Heart right ventricle (tissue), 16 donors: ENCODE measurements around the gene ATG14. TPM values are rescaled to one million over a fixed set of nuclear protein-coding genes. Genes with fewer than 3 reads are reported as not detected.
A peak's percentile ranks its signal among the peaks of the same experiment; 100 is the strongest.

Source experiments
- ATAC-seq, 8 donors: fragments of 200-7000 bp; cut with Tn5 transposase; one replicate each; pipeline ENCODE4 v1.9.1; 2020; ENCODE audit warnings: mild to moderate bottlenecking in 8 of 8, moderate library complexity in 8 of 8, moderate number of reproducible peaks in 1 of 8
- DNase-seq, 2 donors: peaks; one replicate each; pipeline ENCODE4 v3.0.0-alpha.2; 2020
- H3K27ac ChIP-seq, 10 donors: fragments of 200-600 bp; sonication (generic) in 2 of 10; one replicate each; pipeline versions ENCODE4 v1.5.0 to v1.8.0; 2020 to 2022; ENCODE audit warnings: mild to moderate bottlenecking in 3 of 10
- H3K27me3 ChIP-seq, 7 donors: fragments of 200-600 bp; one replicate each; pipeline ENCODE4 v1.8.0; 2021 to 2022; ENCODE audit warnings: mild to moderate bottlenecking in 2 of 7
- H3K36me3 ChIP-seq, 9 donors: fragments of 200-600 bp; sonication (generic) in 1 of 9; one replicate each; pipeline versions ENCODE4 v1.5.0 to v1.8.0; 2020 to 2022; ENCODE audit warnings: mild to moderate bottlenecking in 2 of 9
- H3K4me1 ChIP-seq, 9 donors: fragments of 200-600 bp; sonication (generic) in 1 of 9; one replicate each; pipeline versions ENCODE4 v1.5.0 to v1.8.0; 2020 to 2022; ENCODE audit warnings: mild to moderate bottlenecking in 4 of 9
- H3K4me3 ChIP-seq, 10 donors: fragments of 200-600 bp; sonication (generic) in 2 of 10; one replicate each; pipeline versions ENCODE4 v1.5.0 to v1.8.0; 2020 to 2022; ENCODE audit warnings: mild to moderate bottlenecking in 7 of 10, moderate library complexity in 2 of 10
- H3K9me3 ChIP-seq, 11 donors: fragments of 200-600 bp in 10 of 11; sonication (generic) in 2 of 11; one replicate each; pipeline versions ENCODE4 v1.5.0 to v1.8.0; 2013 to 2022; ENCODE audit warnings: mild to moderate bottlenecking in 2 of 11, control low read depth in 1 of 11, moderate library complexity in 1 of 11
- CTCF ChIP-seq, 9 donors: fragments of 200-600 bp; sonication (generic) in 2 of 9; IDR thresholded peaks; one replicate each; pipeline versions ENCODE4 v1.5.0 to v1.8.0; 2021 to 2022; ENCODE audit warnings: antibody characterized with exemption in 9 of 9, mild to moderate bottlenecking in 5 of 9, moderate library complexity in 1 of 9
- WGBS, 2 donors: extraction: QIAGEN DNeasy Blood & Tissue Kit; methylation state at CpG; one replicate each; pipeline ENCODE4 v1.1.7; 2013; ENCODE audit warnings: inconsistent platforms in 1 of 2; 5-methylcytosine and 5-hydroxymethylcytosine counted together
- intact Hi-C, 10 donors: fragments of 100-400 bp; cut with DNase I; formaldehyde crosslinking; loops; one replicate each; pipeline versions ENCODE4 v1.11.1 to v1.14.2; 2022
- polyA plus RNA-seq, 2 donors: library from polyadenylated mRNA; stranded (reverse); fragments of 200-250 nt; gene quantifications; one replicate each; pipeline ENCODE4 v1.2.3, GENCODE V29; 2013
- total RNA-seq, 10 donors: library from RNA; stranded (reverse); fragmentation: NEBNext Ultra II Directional in 3 of 10; extraction: Animal tissue kit (Norgen Biotek cat#: 25700) in 3 of 10; gene quantifications; one replicate each; pipeline versions ENCODE4 v1.2.1 to v1.2.4, GENCODE V29; 2021 to 2023
- donor health status: Arrhythmogenic right ventricular cardiomyopathy.
- donor health status: ischemic (EF 13 %, LVEDD 7.1; RV severe dilation, severe dysfunction).
- donor health status: healthy with polysubstance abuse.
- donor health status: DM: no; HTN: yes; CAD: no.
- donor health status: DM: no; HTN: no; CAD: no.
- donor health status: ischemic (EF 25% LVEDD 6.9; RV normal size, moderate dysfunction).
- donor health status: ischemic (EF 25% LVEDD 5.7; RV mildly dilated, moderate dysfunction).
- donor health status: healthy.
- donor health status: DM: yes; HTN: yes; CAD: no.
- donor health status: Ischemic cardiomyopathy.
- donor health status: ischemic (EF 35%, LVEDD 5.7; RV mildly dilated, moderate dysfunction).
- donor health status: nonischemic (EF 11% LVEDD 7.7; RV severe dilation, severe dysfunction).
- donor health status: DM: yes; HTN: yes; CAD: no.
- donor health status: PGD.
- donor health status: ischemic (EF 29% LVEDD 5.4; RV normal size, mild dysfunction).
- donor health status: nonischemic (EF 23%, LVEDD 6.1; RV moderate dilation, normal function).

Gene ATG14
- total and polyA plus RNA-seq, 12 donors = 3.5 to 21.9 (median 15.3) TPM

- intact Hi-C loops = no loop called here
- no peak for TF ChIP-seq CTCF (IDR thresholded peaks at IDR 0.05)
- no peak for DNase-seq
- peaks cover 0 to 41% (median 28%) of the 10 kb centered on the region in 9 donors for H3K4me1 ChIP-seq
- ATAC-seq = peak in 2 of 8 donors; percentile 28 to 38
- peak overlapping the region in 6 of 10 donors; percentile 5 to 60 (median 38) for H3K27ac ChIP-seq
- H3K36me3 ChIP-seq = peaks cover 0 to 23% (median 1%) of the 10 kb centered on the region in 9 donors
- no peak overlapping the region for H3K4me3 ChIP-seq
- 44 to 55% methylated on average over 2 of the region's 2 CpGs for WGBS, 2 donors
- H3K27me3 ChIP-seq = no peaks in the 10 kb centered on the region
- no peaks in the 10 kb centered on the region for H3K9me3 ChIP-seq
Observed at GRCh38 chr14:55399852-55400251, 11.8 kb downstream of the ATG14 start.

- peaks cover 0 to 35% (median 27%) of the 10 kb centered on the region in 9 donors for H3K4me1 ChIP-seq
- TF ChIP-seq CTCF (IDR thresholded peaks at IDR 0.05) = no peak
- H3K4me3 ChIP-seq = no peak overlapping the region
- DNase-seq (no peak), ATAC-seq (peak in 1 of 8 donors; percentile 58)
- H3K27ac ChIP-seq = peak overlapping the region in 6 of 10 donors; percentile 5 to 60 (median 38)
- no peaks in the 10 kb centered on the region for H3K27me3 ChIP-seq
- H3K36me3 ChIP-seq = peaks cover 0 to 30% (median 5%) of the 10 kb centered on the region in 9 donors
- intact Hi-C loops = no loop called here
- H3K9me3 ChIP-seq = no peaks in the 10 kb centered on the region
- 71 to 84% methylated on average over 1 of the region's 1 CpG for WGBS, 2 donors
Observed at GRCh38 chr14:55399183-55399582, 12.4 kb downstream of the ATG14 start.

GRCh38 chr14:55398679-55399078 lies 13.0 kb downstream of the ATG14 start:
- Histone ChIP-seq H3K4me3 (no peak overlapping the region), H3K27ac (peak overlapping the region in 7 of 10 donors; percentile 15 to 60 (median 36)), H3K36me3 (peaks cover 0 to 34% (median 5%) of the 10 kb centered on the region in 9 donors), H3K4me1 (peaks cover 0 to 30% (median 26%) of the 10 kb centered on the region in 9 donors), H3K9me3 (no peaks in the 10 kb centered on the region), H3K27me3 (no peaks in the 10 kb centered on the region)
- ATAC-seq (peak; percentile 75 to 95 (median 92)), DNase-seq (peak in 1 of 2 donors; percentile 36)
- 66 to 71% methylated on average over 5 of the region's 5 CpGs for WGBS, 2 donors
- intact Hi-C loops = no loop called here
- TF ChIP-seq CTCF (IDR thresholded peaks at IDR 0.05) = no peak

- peaks cover 0 to 21% (median 3%) of the 10 kb centered on the region in 9 donors for H3K4me1 ChIP-seq
- no peaks in the 10 kb centered on the region for H3K27me3 ChIP-seq
- TF ChIP-seq CTCF (IDR thresholded peaks at IDR 0.05) = no peak
- DNase-seq (no peak), ATAC-seq (no peak)
- no peak overlapping the region for H3K27ac ChIP-seq
- WGBS, 2 donors = 93 to 98% methylated on average over 4 of the region's 4 CpGs
- H3K9me3 ChIP-seq = no peaks in the 10 kb centered on the region
- no peak overlapping the region for H3K4me3 ChIP-seq
- intact Hi-C loops = no loop called here
- peaks cover 0 to 86% (median 5%) of the 10 kb centered on the region in 9 donors for H3K36me3 ChIP-seq
Observed at GRCh38 chr14:55389330-55389729, 22.3 kb downstream of the ATG14 start.
